H1 (cell line): ENCODE measurements around the gene HOXB7. TPM values are rescaled to one million over a fixed set of nuclear protein-coding genes. Genes with fewer than 3 reads are reported as not detected.

Experiments used
- CHD1 ChIP-seq: IDR thresholded peaks from 2 replicates; pipeline ENCODE4 v1.6.1; 2012; ENCODE audit warnings: low read depth, low read length, improper control_type of control experiment
- FOSL1 ChIP-seq: IDR thresholded peaks from 2 replicates; pipeline ENCODE4 v1.6.1; 2011; ENCODE audit warnings: mild to moderate bottlenecking, low read depth, low read length, moderate library complexity; ENCODE audit not compliant: insufficient read depth
- GABPA ChIP-seq: IDR thresholded peaks from 2 replicates; pipeline ENCODE4 v1.6.1; 2011; ENCODE audit warnings: mild to moderate bottlenecking, low read length, moderate library complexity, borderline replicate concordance; ENCODE audit not compliant: insufficient read depth
- HDAC6 ChIP-seq: IDR thresholded peaks from one replicate; pipeline ENCODE4 v1.7.1; 2012; ENCODE audit warnings: low read depth, mild to moderate bottlenecking, inconsistent platforms, low read length, moderate library complexity
- KDM1A ChIP-seq: fragments of 200-600, 300-600 bp; sonication (generic); IDR thresholded peaks from 2 replicates; pipeline ENCODE4 v1.7.1; 2016; ENCODE audit warnings: mild to moderate bottlenecking, low read length, borderline replicate concordance
- polyA plus RNA-seq, 7 experiments: library from polyadenylated mRNA; depleted of rRNA in 3 of 7; stranded (reverse) in 5 of 7; unstranded in 2 of 7; fragments of >200 nt in 5 of 7; fragments of 200-250 nt in 2 of 7; gene quantifications; 1 replicate in 5 of 7; 2 replicates in 1 of 7; 4 replicates in 1 of 7; pipeline versions ENCODE4 v1.2.1 to v1.2.3, GENCODE V29; 2011 to 2013; ENCODE audit warnings: missing spikeins in 2 of 7, mixed read lengths in 2 of 7
- total RNA-seq: library from RNA; stranded (reverse); fragmentation: NEBNext Ultra II Directional; extraction: Animal tissue kit (Norgen Biotek cat#: 25700); gene quantifications from 2 replicates; pipeline ENCODE4 v1.2.1, GENCODE V29; 2021

Gene HOXB7
- total and polyA plus RNA-seq, 2 of the 8 experiments (the other 6 are each of a cell fraction or from before 2014, with no cell fraction given) = not detected

DNA sequence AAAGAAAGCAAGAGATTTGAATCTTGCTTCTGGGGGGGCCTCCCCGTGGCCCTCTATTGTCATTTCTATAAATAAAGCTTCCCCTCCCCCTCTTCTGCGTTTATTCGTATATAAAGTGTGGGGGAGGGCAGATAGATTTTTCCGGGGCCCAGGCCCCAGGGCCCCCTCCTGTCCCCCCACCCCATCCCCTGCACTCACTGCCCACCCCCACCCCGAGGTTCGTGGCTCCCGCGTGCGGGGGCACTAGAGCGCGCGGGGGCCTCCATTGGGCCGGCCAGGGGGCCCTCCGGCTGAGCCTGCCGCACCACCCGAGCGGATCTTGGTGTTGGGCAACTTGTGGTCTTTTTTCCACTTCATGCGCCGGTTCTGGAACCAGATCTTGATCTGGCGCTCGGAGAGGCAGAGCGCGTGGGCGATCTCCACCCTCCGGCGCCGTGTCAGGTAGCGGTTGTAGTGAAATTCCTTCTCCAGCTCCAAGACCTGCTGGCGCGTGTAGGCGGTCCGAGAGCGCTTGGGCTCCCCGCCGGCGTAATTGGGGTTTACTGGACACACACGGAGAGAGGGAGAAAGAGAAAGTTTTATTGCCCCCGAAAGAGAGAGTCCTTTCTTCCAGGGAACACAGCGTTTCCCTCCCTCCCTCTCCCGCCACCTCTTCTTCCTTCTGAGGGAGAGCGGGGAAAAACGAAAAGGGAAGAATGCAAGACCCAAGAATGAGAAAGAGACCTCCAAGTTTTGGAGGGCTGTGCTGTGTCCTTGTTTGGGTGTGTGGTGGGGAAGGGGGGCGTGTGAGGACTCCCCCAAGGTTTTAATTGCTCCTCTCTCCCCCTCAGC, 34.1 kb downstream of the HOXB7 start (continued):
- TF ChIP-seq HDAC6 = no peak
- TF ChIP-seq KDM1A = no peak
- TF ChIP-seq CHD1 = no peak
- TF ChIP-seq GABPA = no peak
- TF ChIP-seq FOSL1 = no peak
